Kidney (tissue), 14 donors: ENCODE results near the gene SCML1. TPM values are rescaled to one million over a fixed set of nuclear protein-coding genes. Genes with fewer than 3 reads are reported as not detected.

ENCODE experiments used
- DNase-seq, 5 donors: peaks; one replicate each; pipeline ENCODE4 v3.0.0-alpha.2; 2013 to 2020
- FAIRE-seq: peaks from 2 replicates; lab custom pipeline; 2012; peaks lifted over from hg19 to GRCh38; lab: Jason Lieb, UNC
- H3K27ac ChIP-seq, 2 donors: one replicate each; pipeline ENCODE4 v1.7.0; 2013; ENCODE audit warnings: low read depth in 2 of 2, low read length in 2 of 2, inconsistent platforms in 1 of 2
- H3K27me3 ChIP-seq: one replicate; pipeline ENCODE4 v1.7.1; 2013; ENCODE audit warnings: low read length, inconsistent platforms; ENCODE audit not compliant: control insufficient read depth, insufficient read depth
- H3K36me3 ChIP-seq, 3 donors: one replicate each; pipeline versions ENCODE4 v1.7.0 to v1.7.1; 2013; ENCODE audit warnings: low read length in 3 of 3, control low read depth in 1 of 3, inconsistent platforms in 1 of 3; ENCODE audit not compliant: insufficient read depth in 3 of 3, control insufficient read depth in 2 of 3
- H3K4me1 ChIP-seq, 3 donors: one replicate each; pipeline versions ENCODE4 v1.7.0 to v1.7.1; 2013; ENCODE audit warnings: low read length in 3 of 3, inconsistent platforms in 1 of 3, low read depth in 1 of 3; ENCODE audit not compliant: control insufficient read depth in 2 of 3, insufficient read depth in 2 of 3
- H3K4me3 ChIP-seq, 3 donors: one replicate each; pipeline versions ENCODE4 v1.7.0 to v1.8.1; 2013; ENCODE audit warnings: low read length in 3 of 3, control low read depth in 1 of 3, inconsistent platforms in 1 of 3
- H3K9ac ChIP-seq, 3 donors: one replicate each; pipeline versions ENCODE4 v1.7.0 to v1.7.1; 2013; ENCODE audit warnings: low read length in 3 of 3, control low read depth in 1 of 3, inconsistent platforms in 1 of 3
- H3K9me3 ChIP-seq, 3 donors: one replicate each; pipeline versions ENCODE4 v1.7.0 to v1.7.1; 2013; ENCODE audit warnings: low read length in 3 of 3, control low read depth in 1 of 3, inconsistent platforms in 1 of 3; ENCODE audit not compliant: control insufficient read depth in 2 of 3, insufficient read depth in 1 of 3
- intact Hi-C: fragments of 100-400 bp; cut with DNase I; formaldehyde crosslinking; loops from one replicate; pipeline ENCODE4 v1.11.1; 2022
- polyA plus RNA-seq: library from polyadenylated mRNA; stranded (reverse); fragments of 350-450 nt; fragmentation: Illumina TruSeq; extraction: RNeasy Lipid Tissue Mini Kit (QIAGEN cat#74804); gene quantifications from one replicate; pipeline ENCODE4 v1.2.3, GENCODE V29; 2014; ENCODE audit warnings: low read depth, low replicate concordance; ENCODE audit not compliant: insufficient read depth
- total RNA-seq: library from RNA; stranded (reverse); fragmentation: NEBNext Ultra II Directional; extraction: Animal tissue kit (Norgen Biotek cat#: 25700); gene quantifications from one replicate; pipeline ENCODE4 v1.2.1, GENCODE V29; 2021
- TF ChIP-seq, protein P1 (sequence below): IDR thresholded peaks from 3 replicates; pipeline ENCODE4 v1.5.1; 2012; ENCODE audit warnings: mild to moderate bottlenecking, moderate library complexity, borderline replicate concordance; ENCODE audit not compliant: insufficient read depth; ENCODE audit errors: extremely low read depth
- donor health status: control.
- donor health status: control.
- donor health status: control.
- donor health status: control.
- donor health status: control.
- donor health status: DM: yes; HTN: yes; CAD: no.
- donor health status: Normal renal cell carcinoma (clear cell type).

SCML1 gene
- total and polyA plus RNA-seq, 2 donors from 2014 or later: 8.5 to 9.9 TPM

DNA sequence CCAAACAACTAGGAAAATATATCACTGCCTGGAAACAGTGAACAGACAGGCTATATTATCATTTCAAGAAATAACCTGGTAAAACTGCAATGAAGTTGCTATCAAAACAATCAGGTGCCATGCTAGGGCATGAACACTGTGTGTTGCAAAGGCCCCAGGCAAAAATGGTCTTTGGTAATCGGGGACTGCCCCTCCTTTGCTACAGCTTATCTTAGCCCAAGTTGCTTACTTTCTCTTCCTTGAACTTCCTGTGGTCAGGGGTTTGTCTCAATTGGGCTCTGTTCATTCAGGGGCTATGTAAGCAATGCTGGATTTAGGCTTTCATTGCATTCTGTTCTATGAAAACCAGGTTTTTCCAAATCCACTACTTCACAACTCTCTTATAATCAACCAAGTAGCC lies 30.4 kb downstream of the SCML1 start:
- intact Hi-C loops: no loop called here
- Histone ChIP-seq H3K9ac (no peak overlapping the region), H3K36me3 (no peaks in the 10 kb centered on the region), H3K27me3 (peaks cover 8% of the 10 kb centered on the region), H3K27ac (no peak overlapping the region), H3K4me3 (no peak overlapping the region), H3K9me3 (no peaks in the 10 kb centered on the region), H3K4me1 (no peaks in the 10 kb centered on the region)
- DNase-seq (no peak), FAIRE-seq (no peak)
- TF ChIP-seq, protein P1, sequence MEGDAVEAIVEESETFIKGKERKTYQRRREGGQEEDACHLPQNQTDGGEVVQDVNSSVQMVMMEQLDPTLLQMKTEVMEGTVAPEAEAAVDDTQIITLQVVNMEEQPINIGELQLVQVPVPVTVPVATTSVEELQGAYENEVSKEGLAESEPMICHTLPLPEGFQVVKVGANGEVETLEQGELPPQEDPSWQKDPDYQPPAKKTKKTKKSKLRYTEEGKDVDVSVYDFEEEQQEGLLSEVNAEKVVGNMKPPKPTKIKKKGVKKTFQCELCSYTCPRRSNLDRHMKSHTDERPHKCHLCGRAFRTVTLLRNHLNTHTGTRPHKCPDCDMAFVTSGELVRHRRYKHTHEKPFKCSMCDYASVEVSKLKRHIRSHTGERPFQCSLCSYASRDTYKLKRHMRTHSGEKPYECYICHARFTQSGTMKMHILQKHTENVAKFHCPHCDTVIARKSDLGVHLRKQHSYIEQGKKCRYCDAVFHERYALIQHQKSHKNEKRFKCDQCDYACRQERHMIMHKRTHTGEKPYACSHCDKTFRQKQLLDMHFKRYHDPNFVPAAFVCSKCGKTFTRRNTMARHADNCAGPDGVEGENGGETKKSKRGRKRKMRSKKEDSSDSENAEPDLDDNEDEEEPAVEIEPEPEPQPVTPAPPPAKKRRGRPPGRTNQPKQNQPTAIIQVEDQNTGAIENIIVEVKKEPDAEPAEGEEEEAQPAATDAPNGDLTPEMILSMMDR: no peak

DNA sequence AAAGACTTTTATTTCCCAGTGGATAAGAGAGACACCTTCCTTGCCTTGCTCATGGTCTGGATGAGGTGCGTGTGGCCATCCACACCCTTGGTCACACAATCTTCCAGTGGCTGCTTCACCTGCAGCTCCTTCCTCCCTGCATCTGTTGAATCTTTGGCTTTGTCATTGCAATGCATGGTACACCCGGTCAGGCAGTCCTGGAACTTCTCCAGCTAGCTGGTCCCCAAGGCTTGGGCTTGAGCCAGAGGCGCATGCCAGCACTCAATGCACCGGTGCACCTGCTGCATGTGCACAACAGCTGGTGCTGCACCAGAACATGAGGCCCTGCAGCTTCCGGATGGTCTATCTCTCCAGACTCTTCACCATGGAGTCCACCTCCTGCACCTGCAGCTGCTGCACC lies 31.7 kb downstream of the SCML1 start:
- TF ChIP-seq, protein P1: no peak
- Histone ChIP-seq H3K27ac (no peak overlapping the region), H3K27me3 (peaks cover 11% of the 10 kb centered on the region), H3K9ac (no peak overlapping the region), H3K4me1 (no peaks in the 10 kb centered on the region), H3K4me3 (no peak overlapping the region), H3K36me3 (no peaks in the 10 kb centered on the region), H3K9me3 (no peaks in the 10 kb centered on the region)
- intact Hi-C loops: no loop called here
- FAIRE-seq (no peak), DNase-seq (no peak)

DNA sequence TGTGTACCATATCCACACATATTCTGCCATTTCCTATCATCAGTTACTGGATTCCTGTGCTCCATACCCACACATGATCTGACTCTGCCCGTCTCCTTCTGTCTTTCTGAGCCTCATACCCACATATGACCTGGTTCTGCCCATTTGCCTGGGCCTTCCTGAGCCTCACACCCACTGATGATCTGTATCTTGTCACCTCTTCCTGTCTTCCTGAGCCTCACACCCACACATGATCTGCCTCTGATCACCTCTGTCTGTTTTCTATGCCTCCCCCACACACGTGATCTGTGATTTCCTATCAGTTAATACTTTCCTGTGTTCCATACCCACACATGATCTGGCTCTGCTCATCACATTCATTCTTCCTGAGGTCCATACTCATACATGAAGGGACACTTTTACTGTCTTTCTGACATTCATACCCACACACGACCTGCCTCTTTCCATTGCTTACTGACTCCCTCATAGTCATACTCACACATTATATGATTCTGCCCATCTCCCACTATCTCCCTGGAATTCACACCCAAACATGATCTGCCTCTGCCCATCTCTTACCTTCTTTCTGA lies 32.5 kb downstream of the SCML1 start:
- Histone ChIP-seq H3K36me3 (no peaks in the 10 kb centered on the region), H3K4me1 (no peaks in the 10 kb centered on the region), H3K9me3 (no peaks in the 10 kb centered on the region), H3K9ac (no peak overlapping the region), H3K27me3 (peaks cover 11% of the 10 kb centered on the region), H3K27ac (no peak overlapping the region), H3K4me3 (no peak overlapping the region)
- DNase-seq: no peak
- FAIRE-seq: no peak
- intact Hi-C loops: no loop called here
- TF ChIP-seq, protein P1: no peak

DNA sequence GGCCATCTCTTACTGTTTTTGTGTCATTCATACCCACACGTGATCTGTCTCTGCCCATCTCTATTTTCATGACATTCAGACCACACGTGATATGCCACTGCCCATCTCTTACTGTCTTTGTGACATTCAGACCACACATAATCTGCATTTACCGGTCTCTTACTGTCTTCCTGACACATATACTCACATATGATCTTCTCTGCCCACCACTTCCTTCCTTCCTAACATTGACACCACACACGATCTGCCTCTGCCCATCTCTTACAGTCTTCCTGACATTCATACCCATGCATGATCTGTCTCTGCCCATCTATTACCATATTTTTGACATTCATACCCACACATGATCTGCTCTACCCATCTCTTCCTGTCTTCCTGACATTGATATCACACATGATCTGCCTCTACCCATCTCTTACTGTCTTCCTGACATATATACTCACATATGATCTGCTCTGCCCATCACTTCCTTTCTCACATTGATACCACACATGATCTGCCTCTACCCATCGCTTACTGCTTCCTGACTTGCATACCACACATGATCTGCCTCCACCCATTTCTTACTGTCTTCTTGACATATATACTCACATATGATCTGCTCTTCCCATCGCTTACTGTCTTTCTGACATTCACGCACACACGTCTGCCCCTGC lies 36.1 kb downstream of the SCML1 start:
- no peak for DNase-seq
- no peak overlapping the region for H3K9ac ChIP-seq
- no peak for FAIRE-seq
- TF ChIP-seq, protein P1: no peak
- no peaks in the 10 kb centered on the region for H3K4me1 ChIP-seq
- intact Hi-C loops: no loop called here
- H3K9me3 ChIP-seq: no peaks in the 10 kb centered on the region
- H3K27me3 ChIP-seq: peaks cover 11% of the 10 kb centered on the region
- H3K36me3 ChIP-seq: no peaks in the 10 kb centered on the region
- H3K27ac ChIP-seq: no peak overlapping the region
- H3K4me3 ChIP-seq: no peak overlapping the region
